ENCODE results near the gene SUMO3.

Gene SUMO3

GRCh38 chr21:44761011-44761729 is 56.7 kb downstream of the SUMO3 start:
- no peak for DNase-seq (ENCODE audit: low read depth in 2 of 2)

DNA sequence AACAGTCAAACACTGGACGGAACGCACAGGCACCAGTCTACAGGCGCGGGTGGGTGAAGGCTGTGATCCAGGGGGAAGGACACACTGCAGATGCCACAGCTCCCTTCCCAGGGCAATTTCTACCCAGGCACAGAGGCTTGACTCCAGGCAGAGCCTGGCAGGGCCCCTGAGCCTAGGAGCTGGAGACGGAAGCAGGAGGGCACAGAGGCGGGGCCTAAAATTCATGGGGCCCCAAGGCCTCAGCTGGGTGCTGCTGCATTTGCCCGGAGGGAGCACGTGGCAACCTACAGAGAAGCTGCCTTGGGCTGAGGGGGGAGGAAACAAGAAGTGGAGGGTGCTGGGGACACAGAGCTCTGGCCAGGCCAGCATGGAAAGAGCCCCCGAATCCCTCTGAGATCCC is 57.5 kb downstream of the SUMO3 start:
- no peak for DNase-seq (ENCODE audit: low read depth in 2 of 2)

- DNase-seq (ENCODE audit: low read depth in 2 of 2) = no peak
Observed at GRCh38 chr21:44759628-44760285, 58.1 kb downstream of the SUMO3 start.

DNA sequence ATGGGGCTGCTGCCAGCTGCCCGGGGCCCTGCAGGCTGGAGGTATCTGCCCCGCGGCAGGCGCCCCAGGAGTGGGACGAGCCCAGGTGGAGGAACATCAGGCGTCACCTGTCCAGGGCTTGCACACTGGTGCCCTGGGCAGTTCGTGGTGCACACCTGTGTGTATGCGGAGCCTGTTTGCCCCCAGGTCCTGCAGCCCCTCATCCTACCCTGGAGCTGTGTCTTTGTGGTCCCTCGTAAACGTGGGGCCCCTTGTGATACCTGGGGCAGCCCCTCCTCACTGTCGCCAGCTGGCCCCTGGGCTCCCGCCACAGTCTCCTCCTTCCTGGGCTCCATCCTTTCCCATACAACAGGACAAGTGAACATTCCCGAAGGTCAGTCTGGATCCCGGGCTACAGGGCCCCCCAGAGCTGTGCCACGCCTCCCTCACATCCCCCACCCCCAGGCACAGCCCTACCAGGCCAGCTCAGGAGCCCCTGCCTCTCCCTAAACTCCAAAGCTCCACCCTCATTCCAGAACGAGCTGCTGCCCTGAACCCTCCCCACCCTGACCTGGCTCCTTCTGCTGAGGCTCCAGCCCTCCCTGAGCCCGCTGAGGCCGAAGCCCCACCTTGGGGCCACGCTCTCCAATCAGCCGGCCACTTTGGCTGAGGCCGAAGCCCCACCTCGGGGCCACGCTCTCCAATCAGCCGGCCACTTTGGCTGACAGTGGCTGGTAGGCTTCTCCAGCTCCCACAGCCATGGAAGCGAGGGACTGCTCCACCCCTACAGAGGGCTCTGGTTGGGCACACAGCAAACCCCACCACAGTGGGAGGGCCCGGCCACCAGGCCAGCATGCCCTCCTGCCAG is 58.9 kb downstream of the SUMO3 start:
- DNase-seq (ENCODE audit: low read depth in 2 of 2) = no peak

- DNase-seq (ENCODE audit: low read depth in 2 of 2) = no peak
Observed at GRCh38 chr21:44758141-44758561, 59.7 kb downstream of the SUMO3 start.

GRCh38 chr21:44757731-44758130 is 60.1 kb downstream of the SUMO3 start:
- no peak for DNase-seq (ENCODE audit: low read depth in 2 of 2)

DNA sequence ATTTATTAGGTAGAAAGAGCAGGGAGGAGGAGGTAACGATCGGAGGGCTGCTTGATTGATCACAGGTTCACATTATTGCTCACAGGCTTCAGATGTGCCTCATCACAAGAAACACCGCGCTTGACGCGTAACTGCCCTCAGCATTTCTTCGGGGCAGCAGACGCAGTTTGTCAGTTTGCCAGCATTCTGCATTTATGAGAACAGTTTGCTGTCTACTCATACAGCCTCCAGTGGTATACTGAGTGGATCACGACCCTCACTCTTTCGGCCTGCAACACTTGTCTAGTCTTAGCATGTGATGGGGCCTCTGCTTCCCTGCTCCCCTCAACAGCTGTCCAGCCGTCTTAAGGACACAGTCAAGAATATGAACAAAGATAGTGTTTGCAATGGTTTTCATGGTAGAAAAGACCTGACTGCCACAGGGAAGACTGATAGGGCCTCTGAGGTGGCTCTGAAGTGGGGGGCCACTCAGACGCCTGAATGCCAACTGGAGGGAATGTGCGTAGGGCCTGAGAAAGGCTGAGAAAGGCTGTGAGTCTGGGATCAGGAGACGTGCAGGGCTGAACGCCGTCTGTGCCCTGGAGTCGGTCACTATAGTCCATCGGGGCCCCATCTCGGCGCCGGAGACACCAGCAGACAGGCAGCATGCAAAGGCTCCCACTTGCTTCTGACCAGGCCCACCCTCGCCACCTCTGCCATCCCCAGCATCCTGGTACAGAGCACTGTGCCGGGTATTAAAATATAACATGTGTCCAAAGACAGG is 61.3 kb downstream of the SUMO3 start:
- DNase-seq (ENCODE audit: low read depth in 2 of 2) = no peak
